OCI-LY3 (cell line): ENCODE results near the gene TPRN.

ENCODE experiments used
- EZH2phosphoT487 ChIP-seq: fragments of 200-600 bp; shearing (Covaris generic); IDR thresholded peaks from 2 replicates; pipeline ENCODE4 v1.6.1; 2018; ENCODE audit warnings: antibody characterized with exemption, mixed run types, low read depth
- TF ChIP-seq, protein P1 (sequence below): fragments of 200-600, 300-600 bp; sonication (generic); IDR thresholded peaks from 2 replicates; pipeline ENCODE4 v1.5.1; 2014; ENCODE audit warnings: antibody characterized with exemption, low read length, low read depth

DNA sequence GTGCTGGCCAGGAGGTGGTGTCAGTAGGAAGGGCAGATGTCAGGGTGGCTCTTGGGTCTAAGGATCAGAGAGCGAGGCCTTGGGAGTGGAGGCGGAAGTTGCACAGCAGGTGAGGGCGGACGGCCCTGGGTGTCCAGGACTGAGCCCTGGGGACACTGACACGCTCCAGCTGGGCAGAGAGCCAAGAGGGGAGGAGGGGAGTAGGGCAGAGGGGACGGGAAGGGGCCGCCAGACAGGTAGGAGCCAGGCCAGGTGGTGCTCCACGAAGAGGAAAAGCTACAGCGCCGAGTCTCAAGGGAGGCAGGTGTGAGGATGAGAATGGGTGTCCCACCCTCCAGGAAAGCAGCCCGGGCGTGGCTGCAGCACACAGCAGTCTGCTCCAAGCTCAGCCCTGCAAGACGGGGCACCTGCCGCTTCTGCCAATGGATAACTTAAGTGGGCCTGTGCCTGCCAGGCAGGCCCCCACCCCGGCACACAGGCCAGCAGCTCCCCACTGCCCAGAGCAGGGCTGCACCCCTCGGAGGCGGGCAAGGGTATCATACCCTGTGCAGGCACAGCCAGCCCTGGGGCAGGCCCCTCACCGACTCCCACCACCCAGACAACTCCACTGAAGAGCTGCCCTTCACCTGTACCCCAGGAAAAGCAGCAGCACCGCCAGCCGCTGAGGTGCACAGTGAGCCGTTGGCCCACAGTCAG is 4.9 kb downstream of the TPRN start:
- TF ChIP-seq, protein P1, sequence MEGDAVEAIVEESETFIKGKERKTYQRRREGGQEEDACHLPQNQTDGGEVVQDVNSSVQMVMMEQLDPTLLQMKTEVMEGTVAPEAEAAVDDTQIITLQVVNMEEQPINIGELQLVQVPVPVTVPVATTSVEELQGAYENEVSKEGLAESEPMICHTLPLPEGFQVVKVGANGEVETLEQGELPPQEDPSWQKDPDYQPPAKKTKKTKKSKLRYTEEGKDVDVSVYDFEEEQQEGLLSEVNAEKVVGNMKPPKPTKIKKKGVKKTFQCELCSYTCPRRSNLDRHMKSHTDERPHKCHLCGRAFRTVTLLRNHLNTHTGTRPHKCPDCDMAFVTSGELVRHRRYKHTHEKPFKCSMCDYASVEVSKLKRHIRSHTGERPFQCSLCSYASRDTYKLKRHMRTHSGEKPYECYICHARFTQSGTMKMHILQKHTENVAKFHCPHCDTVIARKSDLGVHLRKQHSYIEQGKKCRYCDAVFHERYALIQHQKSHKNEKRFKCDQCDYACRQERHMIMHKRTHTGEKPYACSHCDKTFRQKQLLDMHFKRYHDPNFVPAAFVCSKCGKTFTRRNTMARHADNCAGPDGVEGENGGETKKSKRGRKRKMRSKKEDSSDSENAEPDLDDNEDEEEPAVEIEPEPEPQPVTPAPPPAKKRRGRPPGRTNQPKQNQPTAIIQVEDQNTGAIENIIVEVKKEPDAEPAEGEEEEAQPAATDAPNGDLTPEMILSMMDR = no peak
- no peak for TF ChIP-seq EZH2phosphoT487
